HCT116 (cell line): ENCODE results near the gene MMP21. TPM values are rescaled to one million over a fixed set of nuclear protein-coding genes. Genes with fewer than 3 reads are reported as not detected.

Source experiments
- ATAC-seq: fragments of 200-7000 bp; cut with Tn5 transposase; 2 replicates; pipeline ENCODE4 v1.9.1; 2020; ENCODE audit warnings: mild to moderate bottlenecking, moderate library complexity
- BruUV-seq: library from RNA; stranded (reverse); fragments of 400-500 nt; replicated peaks from 2 replicates; lab custom pipeline; 2021; lab: Mats Ljungman, UMichigan
- CTCF ChIA-PET: fragments of 300-600 bp; sonication (Branson Sonifier 250); formaldehyde crosslinking; loops from one replicate; lab custom pipeline; 2021; ENCODE audit warnings: antibody characterized with exemption; lab: Charles Lee
- POLR2A ChIA-PET: fragments of 300-600, 350-600 bp; sonication (Branson Sonifier 250); formaldehyde crosslinking; loops from one replicate; lab custom pipeline; 2021; ENCODE audit warnings: antibody characterized with exemption; lab: Charles Lee
- RAD21 ChIA-PET, 2 experiments: fragments of 300-600 bp; sonication (Branson Sonifier 250); formaldehyde crosslinking; loops; one replicate each; lab custom pipeline; 2023; ENCODE audit warnings: low total read pairs in 2 of 2; ENCODE audit not compliant: uncharacterized antibody in 2 of 2, unreplicated experiment in 2 of 2, low non-redundant PET in 1 of 2; lab: Charles Lee
- DNase-seq: peaks from one replicate; pipeline ENCODE4 v3.0.0-alpha.2; 2010; ENCODE audit warnings: low read depth, low spot score
- H2AFZ ChIP-seq: fragments of 200-600 bp; shearing (Covaris generic), sonication (generic); 2 replicates; pipeline ENCODE4 v1.6.1; 2017; ENCODE audit warnings: low read depth, mixed run types, mixed read lengths, antibody characterized with exemption, low read length; ENCODE audit not compliant: poor library complexity, severe bottlenecking
- H3K27ac ChIP-seq: 2 replicates; pipeline ENCODE4 v1.5.1; 2012; ENCODE audit warnings: low read depth, low read length
- H3K27me3 ChIP-seq: fragments of 200-600 bp; sonication (generic); 2 replicates; pipeline ENCODE4 v1.6.1; 2016; ENCODE audit warnings: mixed run types, low read length, mixed read lengths; ENCODE audit not compliant: insufficient read depth
- H3K36me3 ChIP-seq, 2 experiments: fragments of 200-500 bp in 1 of 2; fragments of 200-600 bp in 1 of 2; sonication (Bioruptor generic) in 1 of 2; sonication (generic) in 1 of 2; 2 replicates each; pipeline versions ENCODE4 v1.5.1 to v1.6.1; 2014 to 2016; ENCODE audit warnings: low read length in 2 of 2, inconsistent platforms in 1 of 2, mixed read lengths in 1 of 2, mixed run types in 1 of 2; ENCODE audit not compliant: insufficient read depth in 2 of 2, control insufficient read depth in 1 of 2
- H3K4me1 ChIP-seq, 2 experiments: fragments of 200-600 bp in 1 of 2; sonication (generic) in 1 of 2; 2 replicates each; pipeline versions ENCODE4 v1.5.1 to v1.6.1; 2012 to 2017; ENCODE audit warnings: low read length in 2 of 2, inconsistent platforms in 1 of 2, mild to moderate bottlenecking in 1 of 2, mixed read lengths in 1 of 2, mixed run types in 1 of 2, moderate library complexity in 1 of 2; ENCODE audit not compliant: insufficient read depth in 2 of 2, control insufficient read depth in 1 of 2
- H3K4me2 ChIP-seq: fragments of 200-600 bp; sonication (generic); 2 replicates; pipeline ENCODE4 v1.6.1; 2017; ENCODE audit warnings: mixed run types, low read length, mixed read lengths
- H3K4me3 ChIP-seq, 2 experiments: fragments of 200-600 bp in 1 of 2; sonication (generic) in 1 of 2; replicated peaks in 1 of 2; 2 replicates each; pipeline ENCODE4 v1.5.1; 2011 to 2016; ENCODE audit warnings: low read length in 2 of 2, control low read depth in 1 of 2, low read depth in 1 of 2, mild to moderate bottlenecking in 1 of 2, mixed read lengths in 1 of 2, mixed run types in 1 of 2
- H3K79me2 ChIP-seq: fragments of 200-600 bp; sonication (generic); 2 replicates; pipeline ENCODE4 v1.6.1; 2017; ENCODE audit warnings: mild to moderate bottlenecking, mixed run types, low read length, moderate library complexity, mixed read lengths; ENCODE audit not compliant: insufficient read depth
- H3K9ac ChIP-seq: fragments of 200-600 bp; sonication (generic); 2 replicates; pipeline ENCODE4 v1.6.1; 2016; ENCODE audit warnings: low read length, mixed read lengths
- H3K9me2 ChIP-seq: fragments of 200-600 bp; sonication (generic), shearing (Covaris generic); 2 replicates; pipeline ENCODE4 v1.6.1; 2017; ENCODE audit warnings: mixed run types, mild to moderate bottlenecking, moderate library complexity; ENCODE audit not compliant: insufficient read depth
- H3K9me3 ChIP-seq, 2 experiments: fragments of 200-500 bp in 1 of 2; fragments of 200-600 bp in 1 of 2; sonication (Bioruptor generic) in 1 of 2; sonication (generic) in 1 of 2; 2 replicates each; pipeline ENCODE4 v1.6.1; 2014 to 2017; ENCODE audit warnings: low read length in 2 of 2, mixed read lengths in 2 of 2, inconsistent platforms in 1 of 2, low read depth in 1 of 2, mild to moderate bottlenecking in 1 of 2, mixed run types in 1 of 2, moderate library complexity in 1 of 2; ENCODE audit not compliant: control insufficient read depth in 1 of 2, insufficient read depth in 1 of 2
- H4K20me1 ChIP-seq: fragments of 200-600 bp; sonication (generic), shearing (Covaris generic); 2 replicates; pipeline ENCODE4 v1.6.1; 2017; ENCODE audit warnings: mixed run types, mild to moderate bottlenecking, moderate library complexity; ENCODE audit not compliant: insufficient read depth
- ELF1 ChIP-seq: IDR thresholded peaks from 2 replicates; pipeline ENCODE4 v1.6.1; 2012; ENCODE audit warnings: low read depth, borderline replicate concordance
- EZH2phosphoT487 ChIP-seq: fragments of 200-600 bp; IDR thresholded peaks from 2 replicates; pipeline ENCODE4 v1.6.1; 2018; ENCODE audit warnings: antibody characterized with exemption, borderline replicate concordance
- RAD21 ChIP-seq: IDR thresholded peaks from 2 replicates; pipeline ENCODE4 v1.6.1; 2012; ENCODE audit warnings: low read depth, mild to moderate bottlenecking
- SP1 ChIP-seq: IDR thresholded peaks from 2 replicates; pipeline ENCODE4 v1.6.1; 2012; ENCODE audit warnings: low read depth
- ZBTB33 ChIP-seq: IDR thresholded peaks from 2 replicates; pipeline ENCODE4 v1.6.1; 2011; ENCODE audit warnings: mild to moderate bottlenecking, low read length, moderate library complexity; ENCODE audit not compliant: insufficient replicate concordance; ENCODE audit errors: extremely low read depth
- ZNF274 ChIP-seq: fragments of 200-500 bp; sonication (Bioruptor generic); IDR thresholded peaks from 2 replicates; pipeline ENCODE4 v1.6.1; 2014; ENCODE audit warnings: mild to moderate bottlenecking, low read depth, low read length, inconsistent platforms
- intact Hi-C: fragments of 100-400 bp; cut with micrococcal nuclease; formaldehyde crosslinking; loops from 2 replicates; pipeline ENCODE4 v1.10.0; 2022
- total RNA-seq: library from RNA; stranded (reverse); gene quantifications from one replicate; pipeline ENCODE4 v1.2.1, GENCODE V29; 2021; ENCODE audit not compliant: unreplicated experiment

Gene MMP21
- total RNA-seq, 1 experiment from 2014 or later: not detected

- TF ChIP-seq RAD21: no peak
- TF ChIP-seq ZNF274: no peak
- TF ChIP-seq ZBTB33: no peak
- TF ChIP-seq SP1: no peak
- no peak for TF ChIP-seq EZH2phosphoT487
Measured at GRCh38 chr10:125812128-125812750, 36.6 kb upstream of the MMP21 start (continued).

GRCh38 chr10:125811251-125811650 lies 35.6 kb upstream of the MMP21 start:
- ATAC-seq (no peak), DNase-seq (no peak)
- ChIA-PET POLR2A (interaction anchor here (0.9 kb wide), 1 partner anchor 12 kb away, joined by 3 read pairs; the partner anchor contains the start of genes BCCIP and UROS), CTCF (no interaction called here), RAD21 (no interaction called here)
- no TSS peak for BruUV-seq
- no peaks in the 10 kb centered on the region for H3K27me3 ChIP-seq
- H3K4me1 ChIP-seq: no peaks in the 10 kb centered on the region
- H3K36me3 ChIP-seq: peaks cover 0 to 10% of the 10 kb centered on the region in 2 experiments; a peak in 2 of 4 replicates
- H3K9ac ChIP-seq: no peak overlapping the region
- no peak overlapping the region for H3K27ac ChIP-seq
- H3K9me3 ChIP-seq: no peaks in the 10 kb centered on the region
- H4K20me1 ChIP-seq: no peaks in the 10 kb centered on the region
- TF ChIP-seq ELF1: no peak
- H3K4me2 ChIP-seq: no peak overlapping the region
- no peak overlapping the region for H3K4me3 ChIP-seq
- no peak overlapping the region for H2AFZ ChIP-seq
- H3K79me2 ChIP-seq: no peaks in the 10 kb centered on the region
- no peaks in the 10 kb centered on the region for H3K9me2 ChIP-seq
- intact Hi-C loops: no loop called here
